Keratinocyte (primary cell): ENCODE data around the gene NHSL1.

Experiments
- EZH2 ChIP-seq: IDR thresholded peaks from one replicate; pipeline ENCODE4 v1.6.1; 2012; ENCODE audit warnings: inconsistent platforms, mild to moderate bottlenecking, low read length, moderate library complexity
- TF ChIP-seq, protein P1 (sequence below), 3 experiments: IDR thresholded peaks in 1 of 3; conservative IDR thresholded peaks in 1 of 3; optimal IDR thresholded peaks in 1 of 3; 2 replicates in 2 of 3; 3 replicates in 1 of 3; pipeline versions ENCODE3 to v1.5.1; 2011; ENCODE audit warnings: low read length in 3 of 3, mild to moderate bottlenecking in 3 of 3, moderate library complexity in 2 of 3, control low read depth in 1 of 3, inconsistent platforms in 1 of 3; ENCODE audit not compliant: insufficient read depth in 2 of 3; ENCODE audit errors: extremely low read depth in 1 of 3

DNA sequence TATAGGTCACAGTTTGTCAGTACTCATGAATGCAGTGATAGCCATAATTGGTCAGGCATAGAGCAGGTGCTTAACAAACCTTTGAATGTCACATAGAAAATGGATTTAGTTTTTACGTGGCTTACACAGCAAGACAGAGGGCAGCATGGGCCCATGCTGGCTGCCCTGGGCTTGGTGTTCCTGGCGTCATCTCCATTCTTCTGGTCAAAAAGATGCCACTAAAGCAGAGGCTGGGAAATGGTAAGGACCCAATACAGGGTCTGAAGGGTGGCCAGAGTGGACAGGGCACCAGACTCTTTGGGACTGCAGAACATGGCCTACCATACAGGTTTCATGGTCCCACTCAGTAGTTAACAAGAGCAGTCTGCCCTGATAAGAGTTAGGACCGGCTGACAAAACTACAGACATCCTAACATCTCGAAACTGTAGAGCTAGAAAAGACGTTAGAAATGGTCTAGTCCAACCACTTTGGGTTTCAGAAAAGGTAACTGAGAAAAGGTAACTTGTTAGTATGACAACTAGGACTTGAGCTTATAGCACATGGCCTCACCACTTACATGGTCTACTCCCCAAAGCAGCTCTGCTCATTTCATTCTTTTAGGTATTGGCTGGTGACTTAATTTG, 72.7 kb downstream of the NHSL1 start:
- TF ChIP-seq, protein P1, sequence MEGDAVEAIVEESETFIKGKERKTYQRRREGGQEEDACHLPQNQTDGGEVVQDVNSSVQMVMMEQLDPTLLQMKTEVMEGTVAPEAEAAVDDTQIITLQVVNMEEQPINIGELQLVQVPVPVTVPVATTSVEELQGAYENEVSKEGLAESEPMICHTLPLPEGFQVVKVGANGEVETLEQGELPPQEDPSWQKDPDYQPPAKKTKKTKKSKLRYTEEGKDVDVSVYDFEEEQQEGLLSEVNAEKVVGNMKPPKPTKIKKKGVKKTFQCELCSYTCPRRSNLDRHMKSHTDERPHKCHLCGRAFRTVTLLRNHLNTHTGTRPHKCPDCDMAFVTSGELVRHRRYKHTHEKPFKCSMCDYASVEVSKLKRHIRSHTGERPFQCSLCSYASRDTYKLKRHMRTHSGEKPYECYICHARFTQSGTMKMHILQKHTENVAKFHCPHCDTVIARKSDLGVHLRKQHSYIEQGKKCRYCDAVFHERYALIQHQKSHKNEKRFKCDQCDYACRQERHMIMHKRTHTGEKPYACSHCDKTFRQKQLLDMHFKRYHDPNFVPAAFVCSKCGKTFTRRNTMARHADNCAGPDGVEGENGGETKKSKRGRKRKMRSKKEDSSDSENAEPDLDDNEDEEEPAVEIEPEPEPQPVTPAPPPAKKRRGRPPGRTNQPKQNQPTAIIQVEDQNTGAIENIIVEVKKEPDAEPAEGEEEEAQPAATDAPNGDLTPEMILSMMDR (optimal IDR thresholded peaks at IDR 0.05 in 1 of 3, IDR thresholded peaks at IDR 0.05 in 1 of 3, conservative IDR thresholded peaks at IDR 0.05 in 1 of 3; ENCODE audit: extremely low read depth in 1 of 3, insufficient read depth in 2 of 3, low read length in 3 of 3), result no peak
- TF ChIP-seq EZH2, result no peak
